Vagina (tissue), 2 donors: Measurements from ENCODE around the gene SLC8A2.

Experiments
- POLR2A ChIP-seq, 2 donors: fragments of 450-650 bp; IDR thresholded peaks; one replicate each; pipeline ENCODE4 v1.6.1; 2017; ENCODE audit warnings: antibody characterized with exemption in 2 of 2, mild to moderate bottlenecking in 2 of 2, moderate library complexity in 2 of 2
- POLR2AphosphoS5 ChIP-seq, 2 donors: sonication (generic); formaldehyde crosslinking; IDR thresholded peaks; one replicate each; pipeline ENCODE4 v1.9.0; 2017; ENCODE audit warnings: antibody characterized with exemption in 2 of 2, mild to moderate bottlenecking in 2 of 2, low read depth in 1 of 2; ENCODE audit not compliant: insufficient read depth in 1 of 2
- TF ChIP-seq, protein P1 (sequence below), 3 experiments: fragments of 450-650 bp in 2 of 3; fragments of 200-600 bp in 1 of 3; sonication (generic) in 1 of 3; IDR thresholded peaks; one replicate each; pipeline ENCODE4 v1.5.1; 2017 to 2019; ENCODE audit warnings: antibody characterized with exemption in 3 of 3, mild to moderate bottlenecking in 2 of 3, moderate library complexity in 2 of 3

- TF ChIP-seq, protein P1, sequence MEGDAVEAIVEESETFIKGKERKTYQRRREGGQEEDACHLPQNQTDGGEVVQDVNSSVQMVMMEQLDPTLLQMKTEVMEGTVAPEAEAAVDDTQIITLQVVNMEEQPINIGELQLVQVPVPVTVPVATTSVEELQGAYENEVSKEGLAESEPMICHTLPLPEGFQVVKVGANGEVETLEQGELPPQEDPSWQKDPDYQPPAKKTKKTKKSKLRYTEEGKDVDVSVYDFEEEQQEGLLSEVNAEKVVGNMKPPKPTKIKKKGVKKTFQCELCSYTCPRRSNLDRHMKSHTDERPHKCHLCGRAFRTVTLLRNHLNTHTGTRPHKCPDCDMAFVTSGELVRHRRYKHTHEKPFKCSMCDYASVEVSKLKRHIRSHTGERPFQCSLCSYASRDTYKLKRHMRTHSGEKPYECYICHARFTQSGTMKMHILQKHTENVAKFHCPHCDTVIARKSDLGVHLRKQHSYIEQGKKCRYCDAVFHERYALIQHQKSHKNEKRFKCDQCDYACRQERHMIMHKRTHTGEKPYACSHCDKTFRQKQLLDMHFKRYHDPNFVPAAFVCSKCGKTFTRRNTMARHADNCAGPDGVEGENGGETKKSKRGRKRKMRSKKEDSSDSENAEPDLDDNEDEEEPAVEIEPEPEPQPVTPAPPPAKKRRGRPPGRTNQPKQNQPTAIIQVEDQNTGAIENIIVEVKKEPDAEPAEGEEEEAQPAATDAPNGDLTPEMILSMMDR (IDR thresholded peaks at IDR 0.05) = no peak
- no peak for TF ChIP-seq POLR2A (IDR thresholded peaks at IDR 0.05)
- TF ChIP-seq POLR2AphosphoS5 (IDR thresholded peaks at IDR 0.05; ENCODE audit: insufficient read depth in 1 of 2, low read depth in 1 of 2) = peak in 1 of 2 donors; percentile 37
These were observed 40.0 kb upstream of the SLC8A2 start for GRCh38 chr19:47511681-47512080.
